H1 (cell line): ENCODE measurements around the gene TRIM32. TPM values are rescaled to one million over a fixed set of nuclear protein-coding genes. Genes with fewer than 3 reads are reported as not detected.

Experiments used
- CTCF ChIA-PET: fragments of 300-600 bp; sonication (Branson Sonifier 250); formaldehyde crosslinking; loops from one replicate; lab custom pipeline; 2021; ENCODE audit not compliant: partially characterized antibody; lab: Charles Lee
- POLR2A ChIA-PET: fragments of 300-600 bp; sonication (Branson Sonifier 250); formaldehyde crosslinking; loops from one replicate; lab custom pipeline; 2021; ENCODE audit warnings: inconsistent platforms; ENCODE audit not compliant: partially characterized antibody; lab: Charles Lee
- DNase-seq, 2 experiments: peaks; one replicate each; pipeline versions ENCODE4 v3.0.0 to v3.0.0-alpha.2; 2010 to 2022; ENCODE audit warnings: low spot score in 2 of 2, low read depth in 1 of 2, mixed read lengths in 1 of 2
- FAIRE-seq: peaks from 2 replicates; lab custom pipeline; 2011; peaks lifted over from hg19 to GRCh38; lab: Jason Lieb, UNC
- H2AFZ ChIP-seq: 2 replicates; pipeline ENCODE4 v1.8.1; 2012; ENCODE audit warnings: low read length, inconsistent platforms
- H2AK5ac ChIP-seq: 2 replicates; pipeline ENCODE4 v1.6.1; 2013; ENCODE audit warnings: low read depth, low read length
- H2BK120ac ChIP-seq: replicated peaks from 2 replicates; pipeline ENCODE3; 2013; ENCODE audit warnings: low read depth, low read length, inconsistent platforms
- H2BK12ac ChIP-seq: 2 replicates; pipeline ENCODE4 v1.6.1; 2013; ENCODE audit warnings: low read depth, low read length
- H2BK15ac ChIP-seq: 2 replicates; pipeline ENCODE4 v1.6.1; 2013; ENCODE audit warnings: low read length
- H2BK20ac ChIP-seq: 2 replicates; pipeline ENCODE4 v1.6.1; 2013; ENCODE audit warnings: low read length
- H2BK5ac ChIP-seq: 2 replicates; pipeline ENCODE4 v1.6.1; 2013; ENCODE audit warnings: low read depth, low read length
- H3K14ac ChIP-seq: 2 replicates; pipeline ENCODE4 v1.6.1; 2013; ENCODE audit warnings: inconsistent platforms; ENCODE audit not compliant: insufficient read length
- H3K18ac ChIP-seq: 2 replicates; pipeline ENCODE4 v1.6.1; 2013; ENCODE audit warnings: low read length; ENCODE audit errors: extremely low read depth
- H3K23ac ChIP-seq: 2 replicates; pipeline ENCODE4 v1.6.1; 2013; ENCODE audit warnings: inconsistent platforms; ENCODE audit not compliant: insufficient read length
- H3K23me2 ChIP-seq: 2 replicates; pipeline ENCODE4 v1.6.1; 2013; ENCODE audit warnings: low read depth, low read length
- H3K27ac ChIP-seq: 2 replicates; pipeline ENCODE4 v1.6.1; 2011; ENCODE audit warnings: low read depth, low read length, inconsistent platforms
- H3K27me3 ChIP-seq, 4 experiments: replicated peaks in 1 of 4; 1 replicate in 1 of 4; 2 replicates in 3 of 4; pipeline versions ENCODE4 v1.6.1 to v1.8.1; 2011 to 2013; ENCODE audit warnings: low read length in 3 of 4, mild to moderate bottlenecking in 3 of 4, inconsistent platforms in 2 of 4, mixed read lengths in 2 of 4, moderate library complexity in 1 of 4; ENCODE audit not compliant: control insufficient read depth in 3 of 4, insufficient read depth in 3 of 4; ENCODE audit errors: extremely low read depth in 1 of 4
- H3K36me3 ChIP-seq, 4 experiments: 2 replicates each; pipeline versions ENCODE4 v1.6.1 to v1.8.1; 2011 to 2013; ENCODE audit warnings: mild to moderate bottlenecking in 4 of 4, low read length in 3 of 4, moderate library complexity in 2 of 4, control low read depth in 1 of 4, inconsistent platforms in 1 of 4; ENCODE audit not compliant: insufficient read depth in 4 of 4, control insufficient read depth in 2 of 4
- H3K4ac ChIP-seq: replicated peaks from 2 replicates; pipeline ENCODE3; 2013; ENCODE audit warnings: low read length, low read depth, mixed read lengths, inconsistent platforms; ENCODE audit not compliant: insufficient read length
- H3K4me1 ChIP-seq, 4 experiments: replicated peaks in 1 of 4; 1 replicate in 1 of 4; 2 replicates in 3 of 4; pipeline versions ENCODE4 v1.6.1 to v1.8.1; 2011 to 2013; ENCODE audit warnings: low read length in 3 of 4, inconsistent platforms in 2 of 4, mixed read lengths in 1 of 4; ENCODE audit not compliant: insufficient read depth in 4 of 4, control insufficient read depth in 3 of 4
- H3K4me2 ChIP-seq, 2 experiments: 2 replicates each; pipeline versions ENCODE4 v1.6.1 to v1.8.1; 2011 to 2013; ENCODE audit warnings: low read depth in 2 of 2, low read length in 2 of 2, control low read depth in 1 of 2, inconsistent platforms in 1 of 2, mild to moderate bottlenecking in 1 of 2; ENCODE audit not compliant: insufficient read depth in 1 of 2
- H3K4me3 ChIP-seq, 4 experiments: fragments of 200-600, 300-600 bp in 1 of 4; sonication (generic), shearing (Covaris generic), sonication (Bioruptor Twin) in 1 of 4; 2 replicates each; pipeline versions ENCODE4 v1.5.1 to v1.8.1; 2011 to 2016; ENCODE audit warnings: low read length in 4 of 4, low read depth in 3 of 4, control low read depth in 2 of 4, inconsistent platforms in 2 of 4, mild to moderate bottlenecking in 2 of 4, mixed read lengths in 1 of 4, moderate library complexity in 1 of 4; ENCODE audit not compliant: insufficient read depth in 2 of 4; ENCODE audit errors: extremely low read depth in 1 of 4
- H3K56ac ChIP-seq: replicated peaks from 2 replicates; pipeline ENCODE3; 2013; ENCODE audit warnings: low read depth, mild to moderate bottlenecking, mixed read lengths, low read length, inconsistent platforms; ENCODE audit not compliant: insufficient read length
- H3K79me1 ChIP-seq: 2 replicates; pipeline ENCODE4 v1.6.1; 2013; ENCODE audit warnings: low read depth, low read length, control low read depth
- H3K79me2 ChIP-seq, 2 experiments: 2 replicates each; pipeline versions ENCODE4 v1.6.1 to v1.8.1; 2012 to 2013; ENCODE audit warnings: low read length in 2 of 2, mild to moderate bottlenecking in 2 of 2, inconsistent platforms in 1 of 2; ENCODE audit not compliant: insufficient read depth in 2 of 2, control insufficient read depth in 1 of 2
- H3K9ac ChIP-seq, 4 experiments: replicated peaks in 1 of 4; 1 replicate in 1 of 4; 2 replicates in 3 of 4; pipeline versions ENCODE4 v1.6.1 to v1.8.1; 2011 to 2013; ENCODE audit warnings: low read depth in 3 of 4, low read length in 3 of 4, control low read depth in 2 of 4, mild to moderate bottlenecking in 2 of 4, moderate library complexity in 2 of 4, inconsistent platforms in 1 of 4; ENCODE audit errors: extremely low read depth in 1 of 4
- H3K9me3 ChIP-seq, 2 experiments: 2 replicates each; pipeline versions ENCODE4 v1.6.1 to v1.8.1; 2012 to 2013; ENCODE audit warnings: mild to moderate bottlenecking in 2 of 2, moderate library complexity in 2 of 2, control low read depth in 1 of 2, inconsistent platforms in 1 of 2, low read depth in 1 of 2, low read length in 1 of 2, mixed read lengths in 1 of 2; ENCODE audit not compliant: insufficient read depth in 2 of 2
- H4K20me1 ChIP-seq, 2 experiments: replicated peaks in 1 of 2; 2 replicates each; pipeline versions ENCODE3 to v1.8.1; 2011 to 2013; ENCODE audit warnings: inconsistent platforms in 2 of 2, low read length in 2 of 2, mild to moderate bottlenecking in 1 of 2; ENCODE audit not compliant: insufficient read depth in 2 of 2, control insufficient read depth in 1 of 2
- H4K5ac ChIP-seq: 2 replicates; pipeline ENCODE4 v1.6.1; 2013; ENCODE audit warnings: low read length, low read depth, mixed read lengths, inconsistent platforms; ENCODE audit not compliant: insufficient read length
- H4K8ac ChIP-seq: 2 replicates; pipeline ENCODE4 v1.8.0; 2013; ENCODE audit warnings: mild to moderate bottlenecking, moderate library complexity, low read length, inconsistent platforms; ENCODE audit not compliant: insufficient read depth; ENCODE audit errors: extremely low read depth
- H4K91ac ChIP-seq: replicated peaks from 2 replicates; pipeline ENCODE3; 2013; ENCODE audit warnings: low read length, mixed read lengths, inconsistent platforms; ENCODE audit not compliant: insufficient read length
- EP300 ChIP-seq, 2 experiments: IDR thresholded peaks; 1 replicate in 1 of 2; 2 replicates in 1 of 2; pipeline ENCODE4 v1.6.1; 2011 to 2012; ENCODE audit warnings: low read depth in 2 of 2, low read length in 2 of 2, mild to moderate bottlenecking in 2 of 2, borderline replicate concordance in 1 of 2, inconsistent platforms in 1 of 2, moderate library complexity in 1 of 2
- SIN3A ChIP-seq, 2 experiments: IDR thresholded peaks in 1 of 2; conservative IDR thresholded peaks in 1 of 2; 2 replicates each; pipeline ENCODE4 v1.6.1; 2011 to 2012; ENCODE audit warnings: low read length in 2 of 2, improper control_type of control experiment in 1 of 2, low read depth in 1 of 2, mild to moderate bottlenecking in 1 of 2
- WGBS, 2 experiments: shearing (Covaris generic) in 1 of 2; methylation state at CpG; one replicate each; pipeline versions ENCODE4 v1.1.6 to v1.1.7; 2013 to 2015; ENCODE audit warnings: low lambda C conversion rate in 2 of 2, mixed read lengths in 2 of 2, inconsistent platforms in 1 of 2, low coverage in 1 of 2, missing lambda C conversion rate in 1 of 2; ENCODE audit not compliant: insufficient replicate concordance in 2 of 2, insufficient coverage in 1 of 2, insufficient read length in 1 of 2; ENCODE audit errors: extremely low coverage in 1 of 2, missing lambda C conversion rate in 1 of 2; 5-methylcytosine and 5-hydroxymethylcytosine counted together
- polyA plus RNA-seq, 7 experiments: library from polyadenylated mRNA; depleted of rRNA in 3 of 7; stranded (reverse) in 5 of 7; unstranded in 2 of 7; fragments of >200 nt in 5 of 7; fragments of 200-250 nt in 2 of 7; gene quantifications; 1 replicate in 5 of 7; 2 replicates in 1 of 7; 4 replicates in 1 of 7; pipeline versions ENCODE4 v1.2.1 to v1.2.3, GENCODE V29; 2011 to 2013; ENCODE audit warnings: missing spikeins in 2 of 7, mixed read lengths in 2 of 7
- total RNA-seq: library from RNA; stranded (reverse); fragmentation: NEBNext Ultra II Directional; extraction: Animal tissue kit (Norgen Biotek cat#: 25700); gene quantifications from 2 replicates; pipeline ENCODE4 v1.2.1, GENCODE V29; 2021

TRIM32 gene
- total and polyA plus RNA-seq, 2 of the 8 experiments (the other 6 are each of a cell fraction or from before 2014, with no cell fraction given) = 10.5 to 17.3 TPM

GRCh38 chr9:116701940-116702642, 15.0 kb downstream of the TRIM32 start:
- H2BK5ac ChIP-seq = no peak overlapping the region
- H3K9me3 ChIP-seq = no peaks in the 10 kb centered on the region
- no peak overlapping the region for H3K4ac ChIP-seq
- peaks cover 0 to 32% (median 17%) of the 10 kb centered on the region in 4 experiments; a peak in 6 of 8 replicates for H3K36me3 ChIP-seq
- no peak overlapping the region for H3K4me2 ChIP-seq
- H3K79me2 ChIP-seq = no peaks in the 10 kb centered on the region
- H2BK12ac ChIP-seq = no peak overlapping the region
- POLR2A ChIA-PET = no interaction called here
- H3K14ac ChIP-seq = no peak overlapping the region
- no peak overlapping the region for H3K4me3 ChIP-seq
- no peak overlapping the region for H3K9ac ChIP-seq
- H4K20me1 ChIP-seq = peaks cover 0 to 6% of the 10 kb centered on the region in 2 experiments
- no peak overlapping the region for H2AK5ac ChIP-seq
- no peak overlapping the region for H3K56ac ChIP-seq
- H3K23ac ChIP-seq = no peak overlapping the region
- no peak for TF ChIP-seq SIN3A (conservative IDR thresholded peaks at IDR 0.05 in 1 of 2, IDR thresholded peaks at IDR 0.05 in 1 of 2; ENCODE audit: low read depth in 1 of 2, low read length in 2 of 2)
- no peak for TF ChIP-seq EP300 (IDR thresholded peaks at IDR 0.05; ENCODE audit: borderline replicate concordance in 1 of 2, low read depth in 2 of 2, low read length in 2 of 2)
- TF ChIP-seq, all 59 proteins: peak for 0
- Histone ChIP-seq H3K27me3 (no peaks in the 10 kb centered on the region), H4K8ac (no peak overlapping the region), H2BK20ac (no peak overlapping the region), H3K18ac (no peak overlapping the region), H2BK15ac (no peak overlapping the region), H2BK120ac (no peak overlapping the region), H3K27ac (no peak overlapping the region), H4K5ac (no peak overlapping the region), H4K91ac (no peak overlapping the region), H3K4me1 (peaks cover 0 to 3% (median 0%) of the 10 kb centered on the region in 4 experiments; a peak in 1 of 7 replicates), H2AFZ (no peak overlapping the region), H3K23me2 (no peaks in the 10 kb centered on the region), H3K79me1 (no peaks in the 10 kb centered on the region; the same call in 1 of the 2 replicates)
- no peak for DNase-seq
- CTCF ChIA-PET = interaction anchor here (1.0 to 1.2 kb wide), 2 partner anchors 10 to 19 kb away, joined by 4 to 5 read pairs; no protein-coding TSS in a partner anchor
- no peak for FAIRE-seq
- WGBS, 2 experiments = 55% methylated on average over 2 of the region's 2 CpGs; no CpG with 5 or more reads in 1 of the 2 experiments
